IPS DF 4.7 (cell line): ENCODE results near the gene CDH8.
"Not testable (repeated sequence)": the region's sequence is repeated elsewhere in the genome, so short reads cannot be mapped to it uniquely, and the experiment has no call there.

Source experiments
- DNase-seq: peaks from one replicate; pipeline ENCODE4 v3.0.0-alpha.2; 2013; ENCODE audit warnings: low spot score; ENCODE audit errors: extremely low read depth

The CDH8 gene

DNA sequence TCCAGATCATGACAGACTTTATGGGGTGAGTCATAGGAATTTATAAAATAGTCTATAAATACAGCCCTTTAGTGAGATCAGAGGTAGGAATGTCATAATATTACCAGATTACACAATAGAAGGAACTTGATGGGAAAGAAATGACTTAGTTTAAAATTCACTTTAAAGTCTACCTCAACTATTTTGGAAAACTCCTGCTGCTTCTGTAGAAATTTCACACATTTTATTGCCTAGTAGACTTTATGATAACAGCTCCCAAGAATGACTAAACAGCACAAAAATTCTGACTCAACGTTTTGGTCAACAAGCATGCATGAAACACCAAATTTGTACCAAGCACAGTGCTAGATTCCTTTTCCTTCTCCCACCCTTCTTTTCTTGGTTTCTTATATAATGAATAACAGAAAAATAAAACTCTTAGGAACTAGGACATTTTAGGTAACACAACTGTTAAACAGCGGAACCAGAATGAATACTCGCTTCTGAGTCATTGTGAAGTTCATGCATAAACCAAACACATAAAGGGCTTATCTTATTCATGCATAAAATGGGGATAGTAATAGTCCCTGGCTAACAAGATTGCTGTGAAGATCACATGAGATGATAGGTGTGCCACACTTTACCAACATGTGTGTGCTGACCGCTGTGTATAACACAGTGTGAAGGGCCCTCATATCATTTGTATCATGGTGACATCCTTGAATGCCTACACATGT lies 243.9 kb downstream of the CDH8 start:
- DNase-seq: no peak

DNA sequence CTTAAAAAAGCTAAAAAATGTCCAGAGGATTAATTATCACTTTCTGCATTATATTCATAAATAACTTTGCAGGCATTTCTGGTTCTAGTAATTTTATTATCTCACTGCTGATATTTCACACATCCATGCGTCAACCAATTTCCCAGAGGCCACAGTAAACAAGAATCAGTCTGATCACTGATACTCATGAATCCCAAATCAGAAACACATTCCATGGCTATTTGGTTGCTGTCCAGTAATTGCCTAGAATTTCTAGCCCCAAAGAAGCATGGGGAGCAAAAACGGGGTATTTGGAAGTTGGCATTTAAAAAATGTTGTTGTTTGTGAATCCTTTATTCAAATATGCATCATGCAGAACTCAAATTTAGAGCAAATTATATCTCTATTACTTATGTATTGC lies 244.8 kb downstream of the CDH8 start:
- no peak for DNase-seq

DNA sequence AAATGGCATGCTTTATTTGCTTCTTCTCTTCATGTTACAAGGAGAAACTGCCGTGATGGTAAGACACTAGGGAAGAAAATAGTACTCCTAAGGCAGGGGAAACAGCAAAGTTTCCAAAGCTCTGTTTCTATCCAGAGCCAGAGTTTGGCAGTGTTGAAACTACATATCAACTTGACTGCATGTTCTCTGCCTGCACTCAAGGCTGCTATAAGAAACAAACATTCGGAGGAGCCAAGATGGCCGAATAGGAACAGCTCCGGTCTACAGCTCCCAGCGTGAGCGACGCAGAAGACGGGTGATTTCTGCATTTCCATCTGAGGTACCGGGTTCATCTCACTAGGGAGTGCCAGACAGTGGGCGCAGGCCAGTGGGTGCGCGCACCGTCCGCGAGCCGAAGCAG lies 254.4 kb downstream of the CDH8 start:
- not testable (repeated sequence) for DNase-seq

DNA sequence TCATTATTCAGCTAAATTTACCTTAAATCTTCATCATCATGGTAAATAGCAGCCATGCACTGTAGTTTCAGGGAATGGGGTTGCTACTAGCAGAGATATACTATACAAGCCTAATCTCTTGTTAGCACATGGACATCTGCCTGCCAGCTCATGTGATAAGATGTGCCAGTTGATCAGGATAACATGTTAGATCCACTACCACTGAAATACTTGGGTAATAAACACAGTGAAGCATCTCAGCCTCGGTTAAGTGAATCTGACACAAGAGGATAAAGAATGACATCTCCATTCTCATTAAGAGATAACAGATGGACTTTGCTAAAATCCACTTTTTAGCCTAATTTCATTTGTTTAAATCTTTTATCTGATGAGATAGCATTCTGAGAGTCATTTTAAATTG lies 256.1 kb downstream of the CDH8 start:
- no peak for DNase-seq

DNA sequence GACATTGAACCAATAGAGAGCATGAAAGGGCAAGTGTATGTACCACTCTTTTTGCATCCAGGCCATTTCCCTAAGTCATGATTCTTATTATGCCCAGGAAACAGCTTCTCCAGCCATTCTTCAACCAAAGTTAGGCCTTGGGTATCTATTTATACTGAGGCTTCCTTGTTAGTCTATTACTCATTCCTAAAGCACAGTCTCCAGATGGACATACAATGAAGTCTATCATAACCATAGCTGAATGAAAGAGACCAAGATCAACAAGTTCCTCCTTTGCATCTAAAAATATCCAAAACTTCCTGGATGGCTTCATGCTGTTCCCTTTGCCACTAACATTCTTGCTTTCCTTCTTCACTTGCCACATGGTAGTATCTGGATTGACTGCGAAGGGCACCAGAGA lies 265.9 kb downstream of the CDH8 start:
- DNase-seq: no peak

DNA sequence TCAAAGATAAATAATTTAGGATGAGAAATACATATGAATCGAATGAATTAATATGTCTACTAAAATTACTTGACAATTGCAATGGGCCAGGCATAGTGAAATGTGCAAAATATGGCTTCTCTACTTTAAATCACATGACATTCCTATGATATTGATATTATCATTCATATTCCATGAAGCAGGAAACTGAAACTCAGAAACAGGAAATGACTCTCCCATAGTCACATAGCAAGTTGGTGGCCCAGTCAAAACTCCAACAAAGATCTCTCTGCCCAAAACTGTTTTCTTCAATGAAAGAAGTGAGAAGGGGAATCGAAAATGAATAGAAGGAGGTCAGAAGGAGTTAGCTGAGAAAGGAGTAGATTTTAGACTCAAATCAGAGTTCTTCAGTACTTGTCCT lies 272.2 kb downstream of the CDH8 start:
- no peak for DNase-seq

DNA sequence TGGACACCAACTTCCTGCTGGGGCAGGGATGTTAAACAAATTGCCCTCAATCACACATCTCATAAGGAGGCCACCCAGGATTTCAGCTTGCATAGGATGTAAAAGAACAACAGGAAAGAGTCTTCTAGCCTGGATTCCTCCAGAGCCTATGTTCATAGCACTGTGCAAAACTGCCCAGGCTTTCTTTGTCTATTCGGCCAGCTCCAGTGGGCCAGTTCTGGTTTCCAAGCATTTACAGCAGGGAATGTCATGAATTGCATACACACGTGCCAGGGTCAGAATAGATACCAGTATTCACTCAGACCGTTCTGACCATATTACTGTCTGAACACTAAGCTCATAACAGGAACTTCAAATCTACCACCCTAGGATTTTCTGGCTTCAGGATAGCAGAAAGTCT lies 273.2 kb downstream of the CDH8 start:
- DNase-seq: no peak

DNA sequence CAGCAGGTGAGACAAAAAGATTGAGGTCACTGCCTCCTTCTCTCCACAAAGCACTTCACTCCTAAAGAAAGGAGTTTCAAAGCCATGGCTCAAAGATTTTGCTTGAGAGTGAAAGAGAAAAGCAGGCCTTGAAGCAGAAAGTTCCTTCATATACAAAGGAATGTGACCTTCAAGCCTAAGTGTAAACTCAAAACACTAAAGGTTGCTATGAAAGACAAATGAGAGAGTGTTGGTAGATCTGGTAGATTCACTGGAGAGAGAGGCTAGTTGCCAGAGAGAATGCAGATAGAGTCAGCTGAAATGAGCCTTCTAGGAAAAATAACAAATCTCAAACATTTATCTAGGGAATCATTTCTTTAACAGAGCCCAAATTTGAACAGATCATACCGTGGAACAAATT lies 305.2 kb downstream of the CDH8 start:
- DNase-seq: peak; percentile 5

DNA sequence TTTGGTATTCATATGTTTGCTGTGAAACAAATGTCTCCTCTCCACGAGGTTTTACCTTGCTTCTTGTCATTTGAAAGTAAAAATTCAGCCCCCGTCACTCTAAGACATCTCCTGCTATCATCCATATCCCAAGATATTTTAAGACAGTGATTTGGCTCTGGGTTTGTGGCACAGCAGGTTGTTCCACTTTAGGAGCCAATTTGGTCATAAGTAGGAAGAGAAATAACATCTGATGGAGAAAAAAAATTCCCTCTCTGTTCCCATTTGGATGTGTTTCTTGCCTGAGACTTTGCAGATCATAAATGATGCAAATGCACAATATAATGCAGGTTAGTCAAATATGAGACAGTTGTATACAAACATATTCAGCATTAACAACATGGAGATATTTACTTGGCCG lies 309.5 kb downstream of the CDH8 start:
- no peak for DNase-seq

DNA sequence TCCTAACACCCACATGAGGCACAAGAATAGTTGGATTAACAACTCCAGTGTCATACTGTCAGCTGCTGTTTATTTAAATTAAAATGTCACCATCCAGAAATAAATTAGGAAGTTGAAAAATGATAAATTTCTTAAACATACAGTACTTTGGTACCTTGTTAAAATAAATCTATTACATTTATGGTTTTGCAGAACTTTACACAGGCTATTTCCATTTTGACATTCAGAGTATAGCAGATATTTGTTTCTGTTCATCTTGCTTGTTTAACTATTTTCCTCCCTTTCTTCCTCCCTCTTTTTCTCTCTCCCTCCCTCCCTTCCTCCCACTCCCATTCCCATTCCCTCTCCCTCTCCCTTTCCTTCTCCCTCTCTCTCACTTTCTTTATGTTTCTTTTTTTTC lies 310.1 kb downstream of the CDH8 start:
- DNase-seq: no peak

DNA sequence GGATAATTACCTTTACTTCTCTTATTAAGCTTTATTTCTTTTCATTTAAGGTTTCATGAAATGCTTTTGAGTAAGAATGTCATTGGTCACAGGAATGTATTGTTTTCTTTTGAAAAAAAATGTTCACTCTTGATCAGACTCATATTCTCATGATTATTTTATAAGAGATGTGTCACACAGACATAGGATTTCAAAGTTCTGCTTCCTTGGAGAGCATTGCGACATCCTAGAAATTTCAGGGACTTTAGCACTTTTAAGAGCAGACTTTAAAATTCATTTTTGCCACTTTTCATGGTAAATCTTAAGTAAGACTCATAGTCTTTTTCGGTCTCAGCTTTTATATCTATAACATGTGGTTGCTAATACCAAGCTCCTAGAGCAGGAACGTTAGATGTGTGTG lies 314.7 kb downstream of the CDH8 start:
- no peak for DNase-seq

DNA sequence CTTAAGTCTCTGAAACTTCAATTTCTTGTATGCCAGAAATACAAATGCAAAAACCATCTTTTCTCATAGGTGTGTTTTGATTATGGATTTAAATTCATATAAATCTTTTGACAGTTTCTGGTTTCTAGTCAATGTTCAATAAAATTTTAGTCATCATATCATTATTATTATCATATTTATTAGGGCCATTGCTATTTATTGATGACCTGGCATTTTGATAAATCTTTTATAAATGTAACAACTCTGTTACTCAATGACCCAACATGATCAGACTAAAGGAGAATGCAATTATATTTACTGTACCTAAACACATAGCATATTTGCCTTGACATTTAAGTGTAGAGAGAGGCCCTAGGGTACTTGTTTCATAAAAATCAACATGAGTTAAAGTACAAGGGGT lies 320.8 kb downstream of the CDH8 start:
- DNase-seq: no peak

DNA sequence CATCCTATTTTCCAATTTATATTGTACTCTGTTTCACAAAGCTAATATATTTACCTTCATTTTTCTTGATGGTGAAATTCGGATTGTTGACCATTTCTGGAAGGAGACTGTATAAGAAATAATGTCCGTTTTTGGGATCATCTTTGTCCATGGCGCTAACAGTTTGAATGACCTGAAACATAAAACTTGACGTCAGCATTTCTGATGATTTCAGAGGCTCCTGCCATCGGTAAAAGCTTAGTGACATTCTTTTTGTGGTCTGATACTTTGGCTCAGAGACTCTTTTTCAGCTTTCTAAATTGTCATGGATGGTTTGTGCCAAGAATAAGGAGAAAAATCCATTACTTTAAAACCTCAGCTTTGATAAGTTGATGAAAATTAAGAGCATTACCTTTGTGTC lies 322.5 kb downstream of the CDH8 start:
- no peak for DNase-seq

DNA sequence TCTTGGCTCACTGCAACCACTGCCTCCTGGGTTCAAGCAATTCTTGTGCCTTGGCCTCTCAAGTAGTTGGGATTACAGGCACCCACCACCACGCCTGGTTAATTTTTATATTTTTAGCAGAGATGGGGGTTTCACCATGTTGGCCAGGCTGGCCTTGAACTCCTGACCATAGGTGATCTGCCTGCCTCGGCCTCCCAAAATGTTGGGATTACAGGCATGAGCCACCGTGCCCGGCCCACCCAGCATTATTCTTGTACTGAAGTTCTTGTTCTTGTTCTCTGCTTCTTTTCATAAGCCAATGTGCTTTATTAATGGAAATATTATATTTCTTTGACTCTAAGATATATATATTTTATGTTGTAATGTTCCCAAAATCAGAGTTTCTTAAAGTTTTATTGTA lies 336.6 kb downstream of the CDH8 start:
- DNase-seq: not testable (repeated sequence)

DNA sequence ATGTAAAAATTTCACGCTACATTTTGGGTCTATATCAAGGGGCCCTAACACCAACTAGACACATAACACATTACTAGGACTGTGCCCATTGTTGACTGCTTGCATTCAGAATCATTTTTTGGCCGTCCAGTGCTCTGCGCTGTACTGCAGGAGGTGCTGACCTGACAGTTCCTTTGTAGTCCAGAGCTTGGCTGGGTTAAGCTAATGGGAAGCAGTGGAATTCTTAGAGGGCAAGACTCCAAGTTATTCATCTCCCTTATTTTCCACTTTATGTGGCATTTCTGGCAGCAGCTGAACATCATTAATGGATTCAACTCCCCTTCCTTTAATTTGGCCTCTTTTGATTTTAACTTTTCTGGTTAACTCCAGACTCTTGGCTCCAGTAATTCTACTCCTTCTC lies 351.7 kb downstream of the CDH8 start:
- no peak for DNase-seq

DNA sequence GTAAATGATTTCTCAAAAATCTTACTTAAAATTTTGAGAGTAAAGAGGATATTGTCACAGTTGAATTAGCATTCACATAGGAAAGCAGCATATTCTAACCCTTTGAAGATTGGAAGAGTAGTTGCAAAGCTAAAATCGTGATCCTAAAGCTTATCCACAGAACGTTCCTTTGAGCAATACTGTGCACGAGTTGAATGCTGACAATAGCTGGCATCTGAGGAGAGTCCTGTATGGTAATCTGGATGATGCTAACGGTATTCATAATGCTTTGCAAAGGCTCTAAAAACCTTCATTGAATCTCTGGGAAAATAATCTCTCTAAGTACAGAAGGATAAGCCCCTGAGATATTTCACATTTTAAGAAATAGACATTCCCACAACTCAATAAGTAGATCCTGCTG lies 354.6 kb downstream of the CDH8 start:
- no peak for DNase-seq

DNA sequence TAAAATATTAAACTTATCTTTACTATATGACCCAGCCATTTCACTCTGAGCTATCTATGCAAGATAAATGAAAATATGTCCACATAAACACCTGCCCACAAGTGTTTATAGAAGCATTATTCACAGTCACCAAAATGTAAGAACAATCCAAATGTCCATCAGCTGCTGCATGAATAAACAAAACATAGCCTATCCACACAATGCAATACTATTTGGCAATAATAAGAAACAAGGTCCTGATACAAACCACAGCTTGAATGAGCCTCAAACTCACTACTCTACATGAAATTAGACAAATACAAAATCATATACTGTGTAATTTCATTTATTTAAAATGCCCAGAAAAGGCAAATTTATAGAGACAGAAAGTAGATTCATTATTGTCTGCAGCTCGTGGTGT lies 355.1 kb downstream of the CDH8 start:
- DNase-seq: no peak

DNA sequence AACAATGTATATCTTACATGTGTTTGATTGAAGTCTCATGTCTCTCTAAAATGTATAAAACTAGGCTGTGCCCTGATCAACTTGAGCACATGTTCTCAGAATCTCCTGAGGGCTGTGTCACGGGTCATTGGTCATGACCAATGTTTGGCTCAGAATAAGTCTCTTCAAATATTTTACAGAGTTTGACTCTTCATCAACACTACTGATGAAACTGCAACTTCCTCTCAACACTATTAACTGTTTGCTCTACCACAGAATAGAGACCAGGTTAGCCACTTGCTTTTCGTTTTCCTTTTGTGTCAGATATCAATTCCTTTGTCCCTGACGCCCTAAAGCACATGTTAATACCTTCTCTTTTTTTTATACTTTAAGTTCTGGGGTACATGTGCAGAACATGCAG lies 358.1 kb downstream of the CDH8 start:
- DNase-seq: no peak

DNA sequence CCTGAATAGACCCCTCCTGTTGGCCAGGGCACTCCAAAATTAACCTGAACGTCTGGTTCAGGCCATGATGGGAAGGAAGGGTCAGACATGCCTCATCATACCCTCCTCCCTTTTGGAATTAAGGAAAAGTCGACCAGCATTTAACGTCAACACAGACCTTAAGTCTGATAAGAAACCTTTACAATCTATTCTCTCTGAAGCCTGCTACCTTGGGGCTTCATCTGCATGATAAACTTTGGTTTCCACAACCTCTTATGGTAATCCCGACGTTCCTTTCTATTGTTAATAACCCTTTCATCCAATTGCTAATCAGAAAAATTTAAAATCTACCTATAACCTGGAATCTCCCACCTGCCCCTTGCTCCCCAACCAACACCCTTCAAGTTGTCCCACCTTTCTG lies 358.5 kb downstream of the CDH8 start:
- DNase-seq: no peak

DNA sequence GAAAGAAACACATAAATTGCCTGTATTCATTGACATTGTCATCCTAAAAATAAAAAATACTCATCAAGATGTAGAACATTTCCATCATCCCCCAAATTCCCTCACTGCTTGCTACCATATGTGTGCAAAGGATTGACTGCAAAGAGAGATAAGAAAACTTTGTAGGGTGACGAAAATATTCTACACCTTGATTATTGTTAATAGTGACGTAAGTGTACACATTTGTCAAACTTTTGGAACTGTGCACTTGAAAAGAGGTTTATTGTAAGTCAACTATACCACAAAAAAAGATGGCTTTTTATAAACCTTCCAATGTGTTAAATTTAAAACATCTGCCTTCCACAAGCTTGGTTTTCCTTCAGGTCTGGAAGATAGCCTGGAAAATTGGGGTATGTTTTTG lies 359.5 kb downstream of the CDH8 start:
- DNase-seq: no peak

DNA sequence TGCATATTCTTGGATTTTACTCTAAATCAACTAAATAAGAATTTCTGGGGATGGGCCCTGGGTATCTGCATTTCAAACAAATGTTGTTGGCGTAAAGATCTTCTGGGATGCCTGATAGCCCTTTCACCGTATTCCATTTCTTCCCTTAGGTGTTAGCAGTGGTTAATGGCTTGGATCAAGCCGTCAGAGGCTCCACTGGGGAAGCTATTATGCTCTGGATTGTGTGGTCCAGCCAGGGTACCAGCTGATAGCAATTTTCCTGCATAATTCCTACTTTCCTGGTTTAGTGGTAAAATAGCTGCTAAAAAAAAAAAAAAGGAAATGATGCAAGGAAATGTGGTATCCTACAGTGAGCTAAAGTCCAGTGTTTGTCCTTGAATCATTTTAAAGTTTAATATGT lies 365.1 kb downstream of the CDH8 start:
- no peak for DNase-seq

DNA sequence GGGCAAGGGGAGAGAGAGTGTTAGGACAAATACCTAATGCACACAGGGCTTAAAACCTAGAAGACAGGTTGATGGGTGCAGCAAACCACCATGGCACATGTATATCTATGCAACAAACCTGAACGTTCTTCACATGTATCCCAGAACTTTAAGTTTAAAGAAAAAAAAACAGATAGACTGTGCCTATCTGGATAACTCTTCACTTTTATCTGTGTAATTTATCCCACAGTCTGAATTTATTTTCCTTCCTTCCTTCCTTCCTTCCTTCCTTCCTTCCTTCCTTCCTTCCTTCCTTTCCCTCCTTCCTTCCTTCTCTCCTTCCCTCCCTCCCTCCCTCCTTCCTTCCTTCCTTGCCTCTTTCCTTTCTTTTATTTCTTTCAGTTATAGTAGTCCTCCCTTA lies 370.7 kb downstream of the CDH8 start:
- DNase-seq: no peak

DNA sequence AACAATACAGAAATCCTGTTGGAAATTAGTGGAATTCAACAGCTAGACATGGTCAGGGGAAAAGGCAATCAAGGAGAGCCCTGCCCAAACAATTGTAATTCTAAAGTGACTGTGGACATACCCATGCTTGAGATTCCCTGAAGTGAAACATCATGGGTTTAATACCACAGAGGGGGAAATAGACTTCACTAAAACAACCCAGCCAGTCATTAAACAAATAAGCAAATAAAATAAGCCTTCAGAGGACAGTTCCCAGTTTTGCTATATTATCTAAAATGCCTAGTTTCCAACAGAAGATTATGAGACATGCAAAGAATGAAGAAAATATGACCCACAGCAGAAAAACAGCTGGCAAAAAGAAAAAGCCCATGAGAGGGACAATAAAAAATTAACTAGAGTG lies 376.3 kb downstream of the CDH8 start:
- no peak for DNase-seq

DNA sequence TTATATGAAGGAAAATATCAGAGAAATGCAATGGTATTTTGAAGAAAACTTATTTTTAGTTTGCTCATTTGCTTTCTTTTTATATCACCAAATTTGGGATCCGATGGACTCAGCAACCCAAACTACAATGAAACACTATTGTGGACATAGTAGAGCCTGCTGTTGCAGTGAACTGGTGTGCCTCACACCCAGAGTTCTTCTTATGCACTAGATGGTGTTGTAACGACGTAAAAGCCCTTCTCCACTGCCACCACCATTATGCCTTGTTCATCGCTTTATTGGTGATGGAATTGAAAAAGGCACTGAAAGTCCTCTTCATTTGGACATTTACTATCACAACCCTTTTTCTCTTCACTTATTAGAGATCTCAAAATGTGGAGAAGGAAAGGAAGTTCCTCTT lies 381.3 kb downstream of the CDH8 start:
- DNase-seq: no peak
